Upper lobe of left lung (tissue), 4 donors: ENCODE data around the gene MCAM.

Experiments
- CTCF ChIP-seq, 6 experiments: fragments of 450-650 bp in 4 of 6; fragments of 200-600 bp in 2 of 6; sonication (generic) in 2 of 6; IDR thresholded peaks; one replicate each; pipeline ENCODE4 v1.5.1; 2016 to 2019; ENCODE audit warnings: antibody characterized with exemption in 6 of 6
- POLR2A ChIP-seq, 4 donors: fragments of 450-650 bp; IDR thresholded peaks; one replicate each; pipeline ENCODE4 v1.5.1; 2016 to 2017; ENCODE audit warnings: antibody characterized with exemption in 4 of 4, mild to moderate bottlenecking in 2 of 4
- POLR2AphosphoS5 ChIP-seq, 2 donors: sonication (generic); formaldehyde crosslinking; IDR thresholded peaks; one replicate each; pipeline ENCODE4 v1.5.1; 2017; ENCODE audit warnings: antibody characterized with exemption in 2 of 2

GRCh38 chr11:119277660-119278059, 39.3 kb downstream of the MCAM start:
- no peak for TF ChIP-seq CTCF (IDR thresholded peaks at IDR 0.05)
- no peak for TF ChIP-seq POLR2AphosphoS5 (IDR thresholded peaks at IDR 0.05)
- no peak for TF ChIP-seq POLR2A (IDR thresholded peaks at IDR 0.05)
